Stimulated activated CD8-positive, alpha-beta memory T cell treated with anti-CD3 and anti-CD28 coated beads, Interleukin-15, amount 100 ng/mL, for 1 hour (primary cell): ENCODE measurements around the gene TBL1X.
"Not testable (repeated sequence)": the region's sequence is repeated elsewhere in the genome, so short reads cannot be mapped to it uniquely, and the experiment has no call there.

Source experiments
- DNase-seq: peaks from one replicate; pipeline ENCODE4 v3.0.0-alpha.2; 2020; ENCODE audit warnings: low read depth

Gene TBL1X

GRCh38 chrX:9536156-9536555, 71.3 kb downstream of the TBL1X start:
- not testable (repeated sequence) for DNase-seq

- DNase-seq, result no peak
Observed at GRCh38 chrX:9537781-9538180, 72.9 kb downstream of the TBL1X start.

- no peak for DNase-seq
Observed at GRCh38 chrX:9538544-9539045, 73.7 kb downstream of the TBL1X start.

- DNase-seq, result no peak
Observed at GRCh38 chrX:9539605-9540387, 74.9 kb downstream of the TBL1X start.

GRCh38 chrX:9542106-9542760, 77.4 kb downstream of the TBL1X start:
- no peak for DNase-seq

GRCh38 chrX:9542761-9543111, 77.9 kb downstream of the TBL1X start:
- no peak for DNase-seq

- DNase-seq, result no peak
Observed at GRCh38 chrX:9555354-9555753, 90.5 kb downstream of the TBL1X start.

GRCh38 chrX:9557091-9557490, 92.2 kb downstream of the TBL1X start:
- DNase-seq, result no peak

- no peak for DNase-seq
Observed at GRCh38 chrX:9557521-9557920, 92.7 kb downstream of the TBL1X start.

- DNase-seq, result no peak
Observed at GRCh38 chrX:9558615-9559014, 93.8 kb downstream of the TBL1X start.

GRCh38 chrX:9560219-9560618, 95.4 kb downstream of the TBL1X start:
- no peak for DNase-seq

- DNase-seq, result no peak
Observed at GRCh38 chrX:9561199-9561598, 96.3 kb downstream of the TBL1X start.

GRCh38 chrX:9562851-9563250, 98.0 kb downstream of the TBL1X start:
- DNase-seq, result no peak

- no peak for DNase-seq
Observed at GRCh38 chrX:9566150-9566621, 101.3 kb downstream of the TBL1X start.

- no peak for DNase-seq
Observed at GRCh38 chrX:9569876-9570301, 105.0 kb downstream of the TBL1X start.

- no peak for DNase-seq
Observed at GRCh38 chrX:9573282-9574106, 108.6 kb downstream of the TBL1X start.

GRCh38 chrX:9576059-9576458, 111.2 kb downstream of the TBL1X start:
- DNase-seq, result no peak

GRCh38 chrX:9577555-9577954, 112.7 kb downstream of the TBL1X start:
- DNase-seq, result no peak

GRCh38 chrX:9578083-9578779, 113.4 kb downstream of the TBL1X start:
- DNase-seq, result no peak

- no peak for DNase-seq
Observed at GRCh38 chrX:9581771-9582385, 117.0 kb downstream of the TBL1X start.

- DNase-seq, result no peak
Observed at GRCh38 chrX:9582956-9583355, 118.1 kb downstream of the TBL1X start.
